ENCODE data around the gene SLC16A8. TPM values are rescaled to one million over a fixed set of nuclear protein-coding genes. Genes with fewer than 3 reads are reported as not detected.

The SLC16A8 gene
- total RNA-seq, 1 experiment from 2014 or later, result not detected

DNA sequence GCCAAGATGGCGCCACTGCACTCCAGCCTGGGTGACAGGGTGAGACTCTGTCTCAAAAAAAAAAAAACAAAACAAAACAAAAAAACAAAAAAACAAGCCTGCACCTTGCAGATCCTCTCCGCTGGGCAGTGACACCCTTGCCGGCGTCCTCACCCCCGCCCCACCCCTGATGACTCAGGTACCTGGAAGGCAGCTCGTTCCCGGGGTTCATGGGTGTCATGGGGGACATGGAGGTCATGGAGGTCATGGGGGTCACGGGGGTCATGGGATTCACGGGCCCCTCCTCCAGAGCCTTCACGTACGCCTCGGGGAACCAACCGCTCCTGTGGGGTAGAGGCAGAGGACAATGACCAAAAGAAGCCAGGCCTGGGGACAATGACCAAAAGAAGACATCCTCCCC is 3.0 kb upstream of the SLC16A8 start:
- H3K4me2 ChIP-seq (ENCODE audit: low read length), result no peak overlapping the region
- no peak overlapping the region for H3K4me3 ChIP-seq (replicated peaks in 1 of 2; ENCODE audit: low read depth in 1 of 2, low read length in 2 of 2)
- DNase-seq (ENCODE audit: low read depth, low spot score) (no peak), ATAC-seq (no peak)
- H3K36me3 ChIP-seq (ENCODE audit: control insufficient read depth in 1 of 2, insufficient read depth in 2 of 2, low read length in 2 of 2), result no peaks in the 10 kb centered on the region
- H3K27me3 ChIP-seq (ENCODE audit: insufficient read depth, low read length), result no peaks in the 10 kb centered on the region
- no peaks in the 10 kb centered on the region for H4K20me1 ChIP-seq (ENCODE audit: insufficient read depth)
- no peak overlapping the region for H3K27ac ChIP-seq (ENCODE audit: low read depth, low read length)
- H3K4me1 ChIP-seq (ENCODE audit: control insufficient read depth in 1 of 2, insufficient read depth in 2 of 2, low read length in 2 of 2), result peaks cover 0 to 4% of the 10 kb centered on the region in 2 experiments; a peak in 1 of 4 replicates
- no peaks in the 10 kb centered on the region for H3K9me3 ChIP-seq (ENCODE audit: control insufficient read depth in 1 of 2, insufficient read depth in 1 of 2, low read depth in 1 of 2, low read length in 2 of 2)
- no peak overlapping the region for H2AFZ ChIP-seq (ENCODE audit: low read depth, low read length, poor library complexity, severe bottlenecking)
- no peaks in the 10 kb centered on the region for H3K79me2 ChIP-seq (ENCODE audit: insufficient read depth, low read length)
- no peak overlapping the region for H3K9ac ChIP-seq (ENCODE audit: low read length)
- no peaks in the 10 kb centered on the region for H3K9me2 ChIP-seq (ENCODE audit: insufficient read depth)
- BruUV-seq (replicated peaks), result no TSS peak
- CTCF ChIA-PET, result no interaction called here
- RAD21 ChIA-PET (ENCODE audit: low non-redundant PET in 1 of 2, low total read pairs in 2 of 2, uncharacterized antibody in 2 of 2, unreplicated experiment in 2 of 2), result no interaction called here
- POLR2A ChIA-PET, result no interaction called here
- TF ChIP-seq ELF1 (IDR thresholded peaks at IDR 0.05; ENCODE audit: borderline replicate concordance, low read depth) (no peak), ZFX (IDR thresholded peaks at IDR 0.05) (no peak), EZH2phosphoT487 (IDR thresholded peaks at IDR 0.05; ENCODE audit: borderline replicate concordance) (no peak), RAD21 (IDR thresholded peaks at IDR 0.05; ENCODE audit: low read depth) (no peak), TCF7L2 (IDR thresholded peaks at IDR 0.05; ENCODE audit: borderline replicate concordance, extremely low read depth, insufficient read depth, insufficient read length) (no peak), CBX3 (IDR thresholded peaks at IDR 0.05; ENCODE audit: low read depth) (no peak), SRF (IDR thresholded peaks at IDR 0.05; ENCODE audit: low read depth) (no peak), POLR2AphosphoS5 (IDR thresholded peaks at IDR 0.05; ENCODE audit: low read depth, low read length) (no peak)
- intact Hi-C loops (cut with micrococcal nuclease), result no loop called here

DNA sequence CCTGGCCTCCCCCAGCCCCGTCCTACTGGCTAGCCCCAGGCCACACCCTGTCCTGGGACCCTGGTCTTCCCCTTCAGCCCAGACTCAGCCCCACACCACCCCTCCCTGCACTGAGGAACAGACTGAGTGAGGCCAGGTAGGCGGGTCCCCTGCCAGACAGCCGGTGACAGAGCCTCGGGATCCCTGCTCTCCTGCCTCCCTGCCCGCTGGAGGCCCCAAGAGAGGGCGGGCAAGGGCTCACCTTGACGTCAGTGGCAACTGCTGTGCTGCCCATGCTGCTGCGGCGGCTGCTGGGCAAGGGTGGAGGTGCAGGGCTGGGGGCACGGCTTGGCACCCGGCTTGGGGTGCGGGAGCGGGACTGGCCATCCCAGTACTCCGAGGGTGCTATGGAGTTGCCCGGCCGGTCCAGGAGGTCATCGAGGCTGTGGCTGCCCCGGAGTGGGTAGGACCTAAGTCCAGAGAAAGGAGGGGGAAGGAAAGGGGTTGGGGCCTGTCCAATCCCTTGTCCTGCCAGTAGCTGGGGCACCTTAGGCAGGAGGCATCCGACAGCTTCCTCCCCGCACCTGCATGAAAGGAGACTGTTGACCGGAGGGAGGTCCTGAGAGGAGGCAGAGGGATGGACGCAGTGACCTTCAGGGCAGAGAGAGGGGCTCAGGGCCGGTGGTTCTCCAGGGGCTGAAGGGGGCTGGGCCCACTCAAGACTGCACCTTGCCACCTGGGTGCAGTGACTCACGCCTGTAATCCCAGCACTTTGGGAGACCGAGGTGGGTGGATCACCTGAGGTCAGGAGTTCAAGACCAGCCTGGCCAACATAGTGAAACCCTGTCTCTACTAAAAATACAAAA is 2.2 kb upstream of the SLC16A8 start:
- intact Hi-C loops (cut with micrococcal nuclease), result no loop called here
- Histone ChIP-seq H3K27me3 (ENCODE audit: insufficient read depth, low read length) (no peaks in the 10 kb centered on the region), H3K9me2 (ENCODE audit: insufficient read depth) (no peaks in the 10 kb centered on the region), H3K4me3 (replicated peaks in 1 of 2; ENCODE audit: low read depth in 1 of 2, low read length in 2 of 2) (no peak overlapping the region), H3K9me3 (ENCODE audit: control insufficient read depth in 1 of 2, insufficient read depth in 1 of 2, low read depth in 1 of 2, low read length in 2 of 2) (no peaks in the 10 kb centered on the region), H4K20me1 (ENCODE audit: insufficient read depth) (no peaks in the 10 kb centered on the region), H3K36me3 (ENCODE audit: control insufficient read depth in 1 of 2, insufficient read depth in 2 of 2, low read length in 2 of 2) (no peaks in the 10 kb centered on the region), H3K4me1 (ENCODE audit: control insufficient read depth in 1 of 2, insufficient read depth in 2 of 2, low read length in 2 of 2) (peaks cover 0 to 4% of the 10 kb centered on the region in 2 experiments; a peak in 1 of 4 replicates), H3K79me2 (ENCODE audit: insufficient read depth, low read length) (no peaks in the 10 kb centered on the region), H3K9ac (ENCODE audit: low read length) (no peak overlapping the region), H2AFZ (ENCODE audit: low read depth, low read length, poor library complexity, severe bottlenecking) (no peak overlapping the region), H3K27ac (ENCODE audit: low read depth, low read length) (no peak overlapping the region), H3K4me2 (ENCODE audit: low read length) (no peak overlapping the region)
- TF ChIP-seq RAD21 (IDR thresholded peaks at IDR 0.05; ENCODE audit: low read depth), result no peak
- TF ChIP-seq EZH2 (IDR thresholded peaks at IDR 0.05), result no peak
- TF ChIP-seq YY1 (IDR thresholded peaks at IDR 0.05; ENCODE audit: extremely low read depth, insufficient replicate concordance, low read depth, low read length), result no peak
- TF ChIP-seq ZFX (IDR thresholded peaks at IDR 0.05), result no peak
- TF ChIP-seq ZBTB33 (IDR thresholded peaks at IDR 0.05; ENCODE audit: extremely low read depth, insufficient replicate concordance, low read length), result no peak
- TF ChIP-seq CEBPB (IDR thresholded peaks at IDR 0.05; ENCODE audit: low read depth), result no peak
- RAD21 ChIA-PET (ENCODE audit: low non-redundant PET in 1 of 2, low total read pairs in 2 of 2, uncharacterized antibody in 2 of 2, unreplicated experiment in 2 of 2), result no interaction called here
- BruUV-seq (replicated peaks), result no TSS peak
- DNase-seq (ENCODE audit: low read depth, low spot score) (no peak), ATAC-seq (no peak)
- POLR2A ChIA-PET, result no interaction called here
- CTCF ChIA-PET, result no interaction called here

Data from HCT116 (cell line).